ENCODE results near the gene NTNG1. TPM values are rescaled to one million over a fixed set of nuclear protein-coding genes. Genes with fewer than 3 reads are reported as not detected.
A peak's percentile ranks its signal among the peaks of the same experiment; 100 is the strongest.

The NTNG1 gene
- total and polyA plus RNA-seq, 8 donors: 5.7 to 28.0 (median 22.3) TPM

DNA sequence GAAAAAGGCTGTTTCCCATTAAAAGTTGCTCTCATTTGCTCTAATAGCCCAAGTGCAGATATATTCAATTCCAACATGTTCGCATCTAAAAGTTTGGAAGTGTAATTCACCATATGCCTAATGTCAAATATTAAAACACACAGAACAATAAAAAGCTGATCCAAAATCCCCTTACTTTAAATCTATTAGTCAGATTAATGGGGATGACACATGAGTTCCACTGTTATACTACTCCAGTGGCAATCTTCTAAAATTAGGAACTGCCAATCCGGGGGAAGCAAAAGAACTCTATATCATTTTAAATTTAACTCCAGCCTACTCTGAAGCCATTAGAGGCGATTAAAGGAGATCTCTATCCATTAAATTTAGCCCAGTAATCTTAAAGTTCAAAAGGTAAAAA is 317.1 kb downstream of the NTNG1 start:
- intact Hi-C loops (cut with DNase I): no loop called here
- H3K4me1 ChIP-seq: no peaks in the 10 kb centered on the region
- peaks cover 14 to 36% of the 10 kb centered on the region in 2 donors for H3K27me3 ChIP-seq
- no peak overlapping the region for H3K27ac ChIP-seq
- no peak for ATAC-seq
- DNase-seq: no peak
- no peaks in the 10 kb centered on the region for H3K9me3 ChIP-seq
- H3K36me3 ChIP-seq: no peaks in the 10 kb centered on the region
- TF ChIP-seq, protein P1, sequence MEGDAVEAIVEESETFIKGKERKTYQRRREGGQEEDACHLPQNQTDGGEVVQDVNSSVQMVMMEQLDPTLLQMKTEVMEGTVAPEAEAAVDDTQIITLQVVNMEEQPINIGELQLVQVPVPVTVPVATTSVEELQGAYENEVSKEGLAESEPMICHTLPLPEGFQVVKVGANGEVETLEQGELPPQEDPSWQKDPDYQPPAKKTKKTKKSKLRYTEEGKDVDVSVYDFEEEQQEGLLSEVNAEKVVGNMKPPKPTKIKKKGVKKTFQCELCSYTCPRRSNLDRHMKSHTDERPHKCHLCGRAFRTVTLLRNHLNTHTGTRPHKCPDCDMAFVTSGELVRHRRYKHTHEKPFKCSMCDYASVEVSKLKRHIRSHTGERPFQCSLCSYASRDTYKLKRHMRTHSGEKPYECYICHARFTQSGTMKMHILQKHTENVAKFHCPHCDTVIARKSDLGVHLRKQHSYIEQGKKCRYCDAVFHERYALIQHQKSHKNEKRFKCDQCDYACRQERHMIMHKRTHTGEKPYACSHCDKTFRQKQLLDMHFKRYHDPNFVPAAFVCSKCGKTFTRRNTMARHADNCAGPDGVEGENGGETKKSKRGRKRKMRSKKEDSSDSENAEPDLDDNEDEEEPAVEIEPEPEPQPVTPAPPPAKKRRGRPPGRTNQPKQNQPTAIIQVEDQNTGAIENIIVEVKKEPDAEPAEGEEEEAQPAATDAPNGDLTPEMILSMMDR (IDR thresholded peaks at IDR 0.05): no peak
- H3K4me3 ChIP-seq: no peak overlapping the region

DNA sequence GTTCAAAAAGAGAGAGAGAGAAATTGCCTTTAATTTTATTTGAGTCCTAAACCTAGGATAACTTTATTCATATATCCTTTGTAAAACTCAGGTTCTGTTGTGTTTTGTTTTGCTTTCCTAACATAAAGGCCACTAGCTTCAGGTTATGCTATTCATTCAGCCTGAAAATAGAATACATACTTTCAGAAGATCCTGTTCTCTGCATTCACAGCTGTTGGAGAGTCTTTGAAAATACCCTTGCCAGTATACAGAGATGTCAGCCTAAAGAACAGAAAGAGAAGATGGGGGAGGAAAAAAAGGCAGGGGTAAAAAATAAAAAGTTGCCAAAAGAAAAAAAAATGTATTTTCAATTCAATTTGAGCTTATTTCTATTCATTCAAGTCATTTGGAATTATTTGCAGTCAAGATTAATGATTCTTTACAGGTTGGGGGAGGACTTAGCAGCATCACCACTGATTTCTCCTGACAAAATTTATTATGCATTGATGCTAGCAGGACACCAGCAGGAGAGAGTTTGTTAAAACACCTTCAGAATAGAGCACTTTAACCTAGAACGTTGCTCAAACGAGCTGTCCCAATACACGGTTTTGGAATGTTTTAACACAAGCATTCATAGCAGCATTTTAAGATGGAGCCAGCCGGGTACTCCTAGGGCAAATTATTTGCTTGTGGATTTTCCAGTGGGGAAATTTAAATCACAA is 318.5 kb downstream of the NTNG1 start:
- TF ChIP-seq, protein P1 (IDR thresholded peaks at IDR 0.05): no peak
- intact Hi-C loops (cut with DNase I): no loop called here
- ATAC-seq (no peak), DNase-seq (no peak)
- H3K9me3 ChIP-seq: no peaks in the 10 kb centered on the region
- H3K27me3 ChIP-seq: peaks cover 22 to 46% of the 10 kb centered on the region in 2 donors
- H3K4me3 ChIP-seq: no peak overlapping the region
- H3K4me1 ChIP-seq: no peaks in the 10 kb centered on the region
- no peaks in the 10 kb centered on the region for H3K36me3 ChIP-seq
- no peak overlapping the region for H3K27ac ChIP-seq

DNA sequence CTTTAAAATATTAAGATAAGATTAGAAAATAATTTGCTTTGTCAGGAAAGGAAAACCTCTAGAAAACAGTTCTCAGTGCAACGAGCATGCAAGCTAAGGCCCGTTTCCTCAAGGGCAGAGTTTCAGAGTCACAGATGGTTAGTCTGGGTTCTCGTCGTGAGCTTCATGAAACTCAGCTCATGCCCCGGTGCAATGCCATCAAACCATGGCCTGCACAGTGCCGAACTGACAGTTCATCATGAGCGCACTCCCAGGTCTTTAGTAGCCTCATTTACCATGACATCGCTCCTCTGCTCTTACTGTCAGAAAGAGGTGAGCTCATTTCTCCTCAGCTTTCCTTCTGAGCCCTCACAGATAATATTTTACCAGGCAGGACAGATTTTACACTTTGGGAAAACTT is 319.2 kb downstream of the NTNG1 start:
- H3K9me3 ChIP-seq: no peaks in the 10 kb centered on the region
- DNase-seq (no peak), ATAC-seq (no peak)
- intact Hi-C loops (cut with DNase I): no loop called here
- no peak overlapping the region for H3K27ac ChIP-seq
- no peaks in the 10 kb centered on the region for H3K4me1 ChIP-seq
- peaks cover 22 to 52% of the 10 kb centered on the region in 2 donors for H3K27me3 ChIP-seq
- no peak overlapping the region for H3K4me3 ChIP-seq
- TF ChIP-seq, protein P1 (IDR thresholded peaks at IDR 0.05): no peak
- no peaks in the 10 kb centered on the region for H3K36me3 ChIP-seq

DNA sequence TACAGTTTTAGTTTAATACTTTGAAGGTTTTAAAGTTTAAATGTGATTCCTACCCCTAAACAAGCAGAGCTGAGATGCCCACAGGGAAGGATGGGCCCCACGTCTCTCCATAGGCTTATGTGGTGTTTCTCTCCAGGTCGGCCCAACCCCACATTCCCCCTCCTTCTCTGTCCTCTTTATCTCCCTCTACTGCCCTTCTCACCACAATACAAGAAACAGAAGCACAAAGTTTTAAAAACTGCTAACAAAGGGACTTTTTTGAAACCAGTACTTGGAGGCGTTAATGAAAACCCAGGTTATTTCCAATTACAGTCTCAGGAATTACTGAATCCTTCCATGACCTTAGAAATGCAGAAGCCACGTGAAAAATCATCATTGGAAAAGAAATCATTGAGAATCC is 324.0 kb downstream of the NTNG1 start:
- Histone ChIP-seq H3K27me3 (peaks cover 22 to 71% of the 10 kb centered on the region in 2 donors), H3K9me3 (no peaks in the 10 kb centered on the region), H3K4me3 (no peak overlapping the region), H3K36me3 (no peaks in the 10 kb centered on the region), H3K4me1 (no peaks in the 10 kb centered on the region), H3K27ac (no peak overlapping the region)
- intact Hi-C loops (cut with DNase I): no loop called here
- TF ChIP-seq, protein P1 (IDR thresholded peaks at IDR 0.05): no peak
- ATAC-seq: no peak
- no peak for DNase-seq

DNA sequence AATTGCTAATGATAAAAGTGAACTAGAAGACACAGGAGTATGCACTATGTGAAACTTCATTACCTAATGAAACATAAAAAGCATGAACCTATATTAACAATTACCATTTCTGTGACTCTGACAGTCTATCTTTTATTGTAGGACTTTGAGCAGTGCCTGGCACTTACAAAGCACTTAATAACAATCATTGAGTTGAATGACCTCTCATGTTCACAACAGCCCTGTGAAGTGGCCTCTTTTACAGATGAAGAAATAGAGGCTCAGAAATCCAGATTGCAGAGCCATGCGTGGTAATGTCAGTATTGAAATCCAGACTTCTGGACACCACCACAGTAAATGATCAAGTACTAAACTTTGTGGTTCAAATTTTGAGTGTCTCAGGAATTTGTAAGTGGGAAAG is 326.4 kb downstream of the NTNG1 start:
- DNase-seq (no peak), ATAC-seq (peak; percentile 90)
- no peak overlapping the region for H3K4me3 ChIP-seq
- H3K9me3 ChIP-seq: no peaks in the 10 kb centered on the region
- intact Hi-C loops (cut with DNase I): no loop called here
- no peak overlapping the region for H3K27ac ChIP-seq
- no peaks in the 10 kb centered on the region for H3K4me1 ChIP-seq
- TF ChIP-seq, protein P1 (IDR thresholded peaks at IDR 0.05): no peak
- H3K27me3 ChIP-seq: peaks cover 16 to 80% of the 10 kb centered on the region in 2 donors
- H3K36me3 ChIP-seq: no peaks in the 10 kb centered on the region
